Stimulated activated CD4-positive, alpha-beta T cell treated with anti-CD3 and anti-CD28 coated beads, Interleukin-4, amount 100 ng/mL, for 24 hours (primary cell): ENCODE measurements around the gene TLE5.
A peak's percentile ranks its signal among the peaks of the same experiment; 100 is the strongest.

Experiments used
- DNase-seq: peaks from one replicate; pipeline ENCODE4 v3.0.0-alpha.2; 2020

TLE5 gene

DNA sequence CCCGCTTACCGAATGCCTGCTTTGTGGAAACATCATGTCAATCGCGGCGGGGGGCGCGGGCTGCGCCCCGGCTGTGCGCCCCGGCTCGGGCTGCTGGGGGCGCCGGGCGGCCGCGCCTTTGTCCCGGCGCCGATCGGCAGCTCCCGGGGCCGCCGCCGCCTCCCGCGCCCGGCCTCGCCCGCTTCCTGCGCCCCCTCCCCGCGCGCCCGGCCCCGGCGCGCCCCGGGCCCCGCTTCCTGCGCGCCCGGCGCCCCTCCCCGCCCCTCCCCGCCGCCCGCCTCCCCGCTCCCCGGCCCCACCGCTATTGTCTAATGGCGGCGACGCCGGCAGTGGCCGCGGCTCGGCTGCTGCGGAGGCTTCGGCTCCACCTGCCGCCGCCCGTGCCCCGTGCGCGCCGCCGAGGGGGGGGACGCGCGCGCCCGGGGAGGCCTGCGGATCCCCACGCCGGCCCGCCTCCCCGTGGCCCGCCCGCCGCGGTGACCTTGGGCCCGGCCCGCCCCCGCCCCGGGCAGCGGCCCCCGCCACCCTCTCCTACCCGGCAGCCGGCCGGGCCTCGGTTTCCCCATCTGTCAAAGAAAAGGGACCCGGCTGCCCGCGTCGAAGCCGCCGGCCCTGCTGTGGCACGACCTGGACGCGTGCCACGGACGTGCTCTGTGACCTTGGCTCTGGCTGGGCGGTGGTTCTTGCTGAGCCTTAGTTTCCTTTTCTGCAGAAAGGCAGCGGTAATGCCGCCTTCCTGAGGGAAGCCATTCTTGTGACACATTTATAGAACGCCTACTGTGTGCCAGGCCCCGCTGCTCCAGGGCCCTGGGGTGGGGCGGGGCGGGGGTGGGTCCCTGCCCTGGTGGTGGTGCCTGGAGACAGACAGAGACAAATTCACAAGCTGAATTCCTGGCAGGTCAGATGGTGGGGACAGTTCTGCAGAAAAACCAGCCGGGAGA lies at the start of gene TLE5:
TLE5 (minus strand) TSS at position 331 of the 941 bp plus-strand sequence; CDS start at position 36, 295 bp downstream.
- DNase-seq = peak; percentile 71

DNA sequence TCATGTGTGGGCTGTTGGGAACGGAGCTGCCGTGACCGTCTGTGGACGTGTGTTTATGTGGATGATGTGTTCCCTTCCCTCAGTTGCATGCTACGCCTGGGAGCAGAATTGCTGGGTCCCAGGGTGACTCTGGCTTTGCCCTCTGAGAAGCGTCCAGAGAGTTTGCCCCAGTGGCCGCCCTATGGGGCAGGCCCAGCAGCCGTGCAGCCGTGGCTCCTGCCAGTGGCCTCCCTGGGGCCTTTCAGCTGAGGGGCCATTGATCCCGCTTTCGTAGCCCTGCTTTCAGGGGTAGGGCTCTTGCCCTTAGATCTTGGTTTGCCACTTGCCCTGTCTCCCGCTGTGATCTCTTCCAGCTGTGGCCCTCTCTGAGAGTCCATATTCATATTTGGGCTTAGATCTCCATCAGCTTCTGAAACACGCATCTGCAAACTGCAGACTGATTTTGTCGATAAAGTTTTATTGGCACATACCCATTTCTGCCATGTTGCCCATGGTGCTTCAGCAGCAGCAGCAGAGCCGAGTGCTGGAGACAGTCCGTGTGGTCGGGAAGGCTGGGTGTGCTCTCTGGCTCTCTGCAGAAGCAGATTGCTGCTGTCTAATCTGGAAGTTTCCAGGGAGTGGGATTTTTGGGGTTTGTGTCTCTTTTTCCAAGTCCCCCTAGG lies 49.4 kb upstream of the TLE5 start:
- DNase-seq = no peak

DNA sequence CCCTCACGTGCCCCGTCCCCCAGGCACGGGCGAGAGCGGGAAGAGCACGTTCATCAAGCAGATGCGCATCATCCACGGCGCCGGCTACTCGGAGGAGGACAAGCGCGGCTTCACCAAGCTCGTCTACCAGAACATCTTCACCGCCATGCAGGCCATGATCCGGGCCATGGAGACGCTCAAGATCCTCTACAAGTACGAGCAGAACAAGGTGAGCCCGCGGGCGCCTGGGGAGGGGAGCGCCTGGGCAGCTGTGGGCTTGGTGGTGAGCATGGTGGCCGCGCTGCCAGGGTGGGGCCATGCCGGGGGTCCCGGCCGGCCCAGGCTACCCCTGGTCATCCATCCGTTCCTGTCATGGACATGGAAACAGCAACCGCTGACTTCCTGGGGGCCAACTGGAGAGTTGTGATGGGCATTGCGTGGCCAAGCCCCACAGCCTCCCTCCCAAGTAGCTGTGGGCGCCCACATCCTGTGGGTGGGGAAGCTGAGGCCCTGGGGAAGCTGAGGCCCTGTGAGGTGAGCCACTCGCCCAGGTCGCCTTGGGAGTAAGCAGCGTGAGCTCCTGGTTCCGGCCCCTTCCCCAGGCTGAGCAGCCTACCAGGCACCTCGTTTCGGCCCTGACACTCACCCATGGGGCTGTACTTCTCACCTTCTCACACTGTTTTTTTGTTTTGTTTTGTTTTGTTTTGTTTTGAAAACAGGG lies 48.0 kb upstream of the TLE5 start:
- no peak for DNase-seq

DNA sequence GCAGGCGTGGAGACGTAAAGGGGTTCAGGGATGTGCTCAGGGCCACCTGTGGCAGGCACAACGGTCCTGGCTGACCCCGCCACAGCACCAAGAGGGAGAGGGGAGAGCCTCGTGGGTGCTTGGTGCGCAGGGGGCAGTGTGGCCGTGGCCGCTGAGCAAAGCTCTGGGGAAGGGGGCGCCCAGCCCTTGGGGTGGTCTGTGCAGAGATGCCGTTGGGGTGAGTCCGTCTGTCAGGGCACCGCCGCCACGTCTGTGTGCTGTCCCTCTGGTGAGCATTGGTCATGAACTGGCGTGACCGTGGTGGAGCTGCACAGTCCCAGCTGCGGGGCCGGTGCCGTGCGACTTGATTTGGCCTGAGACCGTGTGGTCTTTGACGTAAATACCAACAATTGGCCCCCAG lies 47.2 kb upstream of the TLE5 start:
- no peak for DNase-seq

DNA sequence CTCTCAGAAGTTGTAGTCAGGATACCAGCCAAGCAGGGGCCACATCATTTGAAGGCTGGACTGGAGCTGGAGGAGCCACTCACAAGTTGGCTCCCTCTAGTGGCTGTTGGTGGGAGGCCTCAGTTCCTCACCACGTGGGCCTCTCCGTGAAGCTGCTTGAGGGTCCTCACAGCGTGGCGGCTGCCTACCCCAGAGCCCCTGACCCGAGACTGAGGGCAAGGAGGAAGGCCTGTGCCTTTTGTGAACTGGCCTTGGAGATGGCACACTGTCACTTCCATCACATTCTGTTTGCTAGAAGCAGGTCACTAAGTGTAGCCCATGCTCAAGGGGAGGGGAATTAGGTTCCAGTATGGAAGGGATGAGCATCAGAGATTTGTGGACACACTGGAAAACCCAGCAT lies 46.5 kb upstream of the TLE5 start:
- peak; percentile 77 for DNase-seq

DNA sequence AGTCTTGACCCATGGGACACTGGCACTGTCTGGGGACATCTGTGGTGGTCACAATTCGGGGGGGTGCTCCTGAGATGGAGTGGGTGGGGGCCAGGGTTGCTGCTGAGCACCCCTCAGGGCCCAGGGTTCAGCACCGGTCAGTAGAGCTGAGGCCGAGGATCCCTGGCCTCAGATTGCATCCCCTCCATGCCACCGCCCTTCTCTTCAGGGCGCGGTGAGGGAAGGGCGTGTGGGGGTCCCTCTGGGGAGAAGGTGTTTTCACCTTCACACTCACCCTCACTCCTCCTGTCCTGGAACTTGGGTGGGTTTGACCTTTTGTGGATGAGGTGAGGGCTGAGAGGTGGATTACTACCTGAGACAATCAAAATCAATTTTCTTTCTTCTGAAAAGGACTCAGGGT lies 45.4 kb upstream of the TLE5 start:
- no peak for DNase-seq

- DNase-seq = no peak
Measured at GRCh38 chr19:3106509-3107141, 44.3 kb upstream of the TLE5 start.

- DNase-seq = no peak
Measured at GRCh38 chr19:3105641-3106508, 43.6 kb upstream of the TLE5 start.

- DNase-seq = no peak
Measured at GRCh38 chr19:3104708-3104983, 42.4 kb upstream of the TLE5 start.

GRCh38 chr19:3102239-3103140 lies 40.2 kb upstream of the TLE5 start:
- DNase-seq = no peak

DNA sequence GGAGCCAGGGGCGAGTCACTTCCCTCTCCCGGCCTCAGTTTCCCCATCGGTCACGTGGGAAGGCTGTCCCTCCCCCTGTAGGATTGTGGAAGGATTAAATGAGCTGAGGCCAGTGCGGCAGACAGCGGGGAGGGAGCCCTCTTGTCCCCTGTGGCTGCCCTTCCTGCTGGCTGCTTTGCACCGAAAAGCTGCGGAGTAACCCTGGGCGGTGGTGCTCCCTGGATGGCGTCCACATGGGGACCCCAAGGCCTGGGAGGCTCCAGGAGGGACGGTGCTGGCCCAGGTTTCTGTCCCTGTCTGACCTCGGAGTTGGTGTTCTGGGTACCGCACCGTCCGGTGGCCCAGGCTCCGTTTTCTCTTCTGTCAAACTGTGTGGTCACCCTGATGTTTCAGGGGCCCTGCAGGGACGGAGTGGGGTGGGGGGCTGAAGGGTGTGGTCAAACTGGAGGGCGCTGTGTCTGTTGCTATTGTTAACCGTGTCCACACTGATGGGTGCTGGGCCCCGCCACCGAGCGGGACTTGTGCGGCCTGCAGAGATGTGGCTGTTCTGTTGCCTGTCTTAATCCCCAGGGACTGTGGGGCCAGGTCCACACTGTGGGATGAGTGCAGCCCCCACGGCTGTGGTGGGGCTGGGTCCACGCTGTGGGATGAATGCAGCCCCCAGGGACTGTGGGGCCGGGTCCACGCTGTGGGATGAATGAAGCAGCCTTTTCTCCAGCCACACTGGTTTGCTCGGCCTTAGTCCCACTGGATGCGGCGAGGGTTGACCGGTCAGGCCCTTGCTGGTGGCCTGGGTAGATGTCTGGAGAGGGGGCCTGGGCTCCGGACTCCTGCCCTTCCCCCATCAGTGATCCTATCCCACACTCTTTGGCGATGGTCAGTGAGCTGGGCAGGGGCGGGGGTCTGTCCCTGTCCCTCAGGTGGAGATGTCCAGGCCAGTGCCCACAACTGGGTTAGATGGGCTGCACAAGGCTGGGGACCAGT lies 38.7 kb upstream of the TLE5 start:
- DNase-seq = no peak

- DNase-seq = no peak
Measured at GRCh38 chr19:3100331-3100730, 38.0 kb upstream of the TLE5 start.

- DNase-seq = no peak
Measured at GRCh38 chr19:3099347-3100145, 37.3 kb upstream of the TLE5 start.

DNA sequence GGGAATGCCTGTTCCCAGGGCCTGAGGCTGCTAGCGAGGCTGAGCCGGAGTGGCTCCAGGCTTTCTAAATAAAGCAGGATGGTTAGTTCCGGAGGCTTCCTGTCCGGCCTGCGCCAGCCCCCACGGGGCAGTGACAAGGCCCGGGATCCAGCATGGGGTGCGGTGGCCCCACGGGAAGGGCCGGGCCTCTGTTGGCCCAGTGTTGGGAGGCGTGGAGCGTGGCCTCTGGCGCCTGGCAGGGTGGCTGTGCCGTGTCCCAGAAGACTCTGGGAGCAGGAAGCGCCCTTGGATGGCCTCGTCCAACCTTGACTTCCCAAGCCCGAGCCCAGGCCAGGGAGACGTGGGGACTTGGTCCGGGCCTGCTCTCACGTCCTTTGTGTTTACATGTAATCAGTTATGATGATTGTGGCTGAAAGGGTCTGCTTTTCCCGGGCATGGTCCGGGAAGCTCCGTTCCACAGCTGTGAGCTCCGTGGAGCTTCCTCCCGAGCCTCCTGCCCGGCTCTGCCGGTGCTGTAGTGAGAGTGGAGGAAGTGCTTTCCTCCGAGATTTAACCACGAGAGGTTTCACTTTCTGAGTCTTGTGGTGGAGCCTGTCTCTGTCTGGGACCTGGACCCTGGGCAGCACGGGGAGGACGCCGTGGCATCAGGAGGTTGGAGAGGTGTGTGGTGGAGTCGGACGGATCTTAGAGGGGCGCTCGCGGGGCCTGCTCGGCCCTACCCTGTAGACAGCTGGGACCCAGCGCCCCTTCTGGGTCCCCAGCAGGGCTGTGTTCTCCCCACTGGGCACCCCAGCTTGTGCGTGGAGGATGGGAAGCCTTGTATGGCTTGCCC lies 36.4 kb upstream of the TLE5 start:
- DNase-seq = no peak

DNA sequence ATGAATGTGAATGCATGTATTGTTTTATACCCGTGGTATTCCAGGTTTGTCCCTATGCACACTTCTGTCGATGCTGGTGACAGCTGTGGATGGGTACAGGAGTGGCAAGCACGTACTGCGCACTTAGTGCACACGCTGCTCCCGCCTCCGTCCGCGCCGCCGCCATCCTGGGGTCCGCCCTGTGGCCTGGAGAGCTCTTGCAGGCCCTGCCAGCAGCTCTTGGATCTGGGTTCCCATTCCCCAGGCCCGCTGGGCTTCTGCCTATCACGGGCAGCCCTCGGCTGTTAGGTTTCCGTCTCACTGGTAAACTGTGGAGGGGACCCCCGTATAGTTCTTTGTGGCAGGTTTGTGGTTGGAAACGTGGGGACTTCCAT lies 35.8 kb upstream of the TLE5 start:
- DNase-seq = no peak

GRCh38 chr19:3097442-3097871 lies 35.2 kb upstream of the TLE5 start:
- no peak for DNase-seq

- no peak for DNase-seq
Measured at GRCh38 chr19:3096902-3097326, 34.6 kb upstream of the TLE5 start.

DNA sequence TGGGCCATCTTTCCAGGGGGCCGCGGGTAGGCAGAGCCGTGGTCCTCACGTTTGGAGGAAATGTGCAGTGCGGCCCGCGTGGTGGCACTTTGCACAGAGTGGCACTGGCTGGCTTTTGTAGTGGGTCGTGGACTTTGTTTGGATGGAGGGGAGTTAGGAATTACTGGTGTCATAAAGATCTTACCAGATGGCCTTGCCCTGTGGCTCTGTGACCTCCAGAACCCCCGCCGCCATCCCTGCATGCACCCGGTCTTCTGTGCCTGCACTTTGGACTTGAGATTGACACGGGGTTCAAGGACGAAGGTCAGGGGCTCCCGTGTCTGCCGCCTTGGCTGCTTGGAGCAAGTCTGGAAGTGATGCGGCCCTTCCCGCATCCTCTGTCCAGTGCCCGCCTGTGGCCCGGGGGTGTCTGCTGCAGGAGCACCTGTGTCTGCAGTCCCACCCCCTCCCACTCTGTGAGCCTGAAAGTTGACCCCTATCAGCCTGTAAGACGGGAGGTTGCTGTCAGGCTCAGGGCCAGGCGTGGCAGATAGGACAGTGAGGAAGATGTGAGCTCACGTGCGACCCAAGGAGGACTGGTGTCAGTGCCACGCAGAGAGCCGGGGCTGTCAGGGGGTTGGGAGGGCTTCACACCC lies 34.1 kb upstream of the TLE5 start:
- no peak for DNase-seq
